ENCODE results near the gene GPRC5B.

GPRC5B gene, protein sequence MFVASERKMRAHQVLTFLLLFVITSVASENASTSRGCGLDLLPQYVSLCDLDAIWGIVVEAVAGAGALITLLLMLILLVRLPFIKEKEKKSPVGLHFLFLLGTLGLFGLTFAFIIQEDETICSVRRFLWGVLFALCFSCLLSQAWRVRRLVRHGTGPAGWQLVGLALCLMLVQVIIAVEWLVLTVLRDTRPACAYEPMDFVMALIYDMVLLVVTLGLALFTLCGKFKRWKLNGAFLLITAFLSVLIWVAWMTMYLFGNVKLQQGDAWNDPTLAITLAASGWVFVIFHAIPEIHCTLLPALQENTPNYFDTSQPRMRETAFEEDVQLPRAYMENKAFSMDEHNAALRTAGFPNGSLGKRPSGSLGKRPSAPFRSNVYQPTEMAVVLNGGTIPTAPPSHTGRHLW

DNA sequence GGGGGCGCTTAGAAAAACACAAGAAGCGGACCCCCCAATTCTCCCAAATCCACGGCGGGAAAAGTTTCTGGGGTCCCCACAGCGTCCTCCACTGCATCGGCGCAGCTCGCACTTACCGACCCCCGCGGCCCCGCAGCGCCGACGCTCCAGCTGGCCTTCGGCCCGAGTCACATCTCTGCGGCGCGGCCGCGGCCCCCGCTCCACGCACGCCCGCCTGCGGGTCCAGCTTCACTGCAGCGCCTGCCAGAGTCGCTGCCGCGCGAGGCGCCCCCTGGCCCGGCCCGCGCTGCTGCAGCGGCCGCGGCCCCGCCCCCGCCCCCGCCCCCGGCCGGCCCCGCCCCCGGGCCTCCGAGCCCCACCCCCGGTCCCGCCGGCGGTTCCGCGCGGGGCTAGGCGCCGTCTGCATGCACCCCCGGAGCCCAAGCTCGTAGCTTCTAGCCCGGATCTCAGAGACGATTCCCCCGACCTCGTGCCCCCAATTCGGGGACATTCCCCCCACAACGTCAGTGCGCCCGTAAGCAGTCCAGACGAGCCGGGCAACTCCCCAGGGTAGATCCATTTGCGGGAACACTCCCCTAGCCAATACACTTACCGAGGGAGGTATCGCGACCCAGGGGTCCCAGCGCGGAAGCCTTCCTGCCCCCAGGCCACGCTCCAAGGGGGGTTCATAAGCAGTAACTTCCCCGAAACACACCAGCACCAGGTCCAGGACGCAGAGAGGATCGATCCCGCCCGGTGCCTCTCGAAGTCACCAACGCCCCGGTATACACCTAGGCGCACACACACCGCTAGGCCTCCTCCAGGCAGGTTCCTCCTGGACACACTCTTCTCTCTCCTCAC is at the start of gene GPRC5B:
GPRC5B (minus strand) TSS at position 238 of the 840 bp plus-strand sequence. CDS start 12,003 bp downstream, outside the sequence.
- peak in 1 of 2 donors; percentile 5 for DNase-seq (ENCODE audit: low read depth in 2 of 2)

DNA sequence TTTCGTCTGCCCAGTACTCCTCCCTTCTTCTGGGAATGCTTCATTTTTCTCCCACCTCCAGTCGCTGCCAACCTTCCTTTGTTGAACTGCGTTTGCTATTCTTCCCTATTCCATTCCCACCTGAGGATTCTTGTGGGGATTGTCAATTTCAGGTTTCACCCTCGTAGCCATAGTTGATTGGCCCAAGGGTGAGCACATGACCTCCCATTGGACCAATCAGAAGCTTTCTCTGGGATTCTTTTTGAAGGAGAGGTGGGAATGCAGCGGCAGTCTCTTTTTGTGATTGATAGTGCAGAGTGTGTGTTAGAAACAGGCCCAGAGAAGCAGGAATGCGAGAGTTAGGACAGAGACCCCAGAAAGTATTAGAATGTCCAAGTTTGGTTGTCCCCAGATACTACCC is 49.1 kb upstream of the GPRC5B start:
- DNase-seq (ENCODE audit: low read depth in 2 of 2) = no peak

- DNase-seq (ENCODE audit: low read depth in 2 of 2) = no peak
Observed at GRCh38 chr16:19929062-19929511, 44.4 kb upstream of the GPRC5B start.

- DNase-seq (ENCODE audit: low read depth in 2 of 2) = no peak
Observed at GRCh38 chr16:19928432-19928831, 43.8 kb upstream of the GPRC5B start.

GRCh38 chr16:19926449-19927390 is 42.1 kb upstream of the GPRC5B start:
- DNase-seq (ENCODE audit: low read depth in 2 of 2) = no peak

DNA sequence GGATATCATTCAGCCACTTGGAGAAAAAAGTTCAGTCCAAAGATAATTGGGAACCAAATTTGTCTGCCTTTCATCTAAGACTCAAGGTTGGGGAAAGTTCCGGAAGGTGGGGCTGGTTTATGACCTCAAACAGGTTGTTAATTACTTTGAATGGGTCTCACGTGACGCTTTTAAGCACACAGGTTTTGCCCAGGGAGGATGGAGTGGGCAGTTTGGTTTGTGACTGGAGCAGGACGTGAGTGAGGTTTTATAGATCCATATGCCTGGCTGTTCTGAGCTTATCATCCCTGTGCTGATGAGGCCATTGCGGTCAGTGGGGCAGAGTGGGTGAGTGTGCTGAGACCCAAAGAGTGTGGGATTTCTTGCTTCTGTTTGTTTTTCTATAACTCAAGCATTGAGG is 38.7 kb upstream of the GPRC5B start:
- DNase-seq (ENCODE audit: low read depth in 2 of 2) = no peak

- DNase-seq (ENCODE audit: low read depth in 2 of 2) = no peak
Observed at GRCh38 chr16:19919142-19919541, 34.5 kb upstream of the GPRC5B start.

- DNase-seq (ENCODE audit: low read depth in 2 of 2) = no peak
Observed at GRCh38 chr16:19916064-19916463, 31.4 kb upstream of the GPRC5B start.

GRCh38 chr16:19914877-19915276 is 30.2 kb upstream of the GPRC5B start:
- no peak for DNase-seq (ENCODE audit: low read depth in 2 of 2)

DNA sequence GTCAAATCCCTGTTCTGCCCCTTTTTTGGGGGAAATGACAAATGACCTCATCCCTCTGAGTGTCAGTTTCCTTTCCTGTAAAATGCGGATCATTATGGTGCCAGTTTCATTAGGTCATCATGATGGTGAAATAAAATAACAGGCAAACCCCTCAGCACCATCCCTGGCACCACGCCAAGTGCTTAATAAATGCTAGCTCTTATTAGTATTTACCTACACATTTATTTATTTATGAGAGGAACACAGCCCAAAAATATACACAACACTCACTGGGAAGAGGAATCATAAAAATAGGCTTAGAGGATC is 28.6 kb upstream of the GPRC5B start:
- DNase-seq (ENCODE audit: low read depth in 2 of 2) = no peak

- DNase-seq (ENCODE audit: low read depth in 2 of 2) = no peak
Observed at GRCh38 chr16:19912455-19913339, 28.0 kb upstream of the GPRC5B start.

DNA sequence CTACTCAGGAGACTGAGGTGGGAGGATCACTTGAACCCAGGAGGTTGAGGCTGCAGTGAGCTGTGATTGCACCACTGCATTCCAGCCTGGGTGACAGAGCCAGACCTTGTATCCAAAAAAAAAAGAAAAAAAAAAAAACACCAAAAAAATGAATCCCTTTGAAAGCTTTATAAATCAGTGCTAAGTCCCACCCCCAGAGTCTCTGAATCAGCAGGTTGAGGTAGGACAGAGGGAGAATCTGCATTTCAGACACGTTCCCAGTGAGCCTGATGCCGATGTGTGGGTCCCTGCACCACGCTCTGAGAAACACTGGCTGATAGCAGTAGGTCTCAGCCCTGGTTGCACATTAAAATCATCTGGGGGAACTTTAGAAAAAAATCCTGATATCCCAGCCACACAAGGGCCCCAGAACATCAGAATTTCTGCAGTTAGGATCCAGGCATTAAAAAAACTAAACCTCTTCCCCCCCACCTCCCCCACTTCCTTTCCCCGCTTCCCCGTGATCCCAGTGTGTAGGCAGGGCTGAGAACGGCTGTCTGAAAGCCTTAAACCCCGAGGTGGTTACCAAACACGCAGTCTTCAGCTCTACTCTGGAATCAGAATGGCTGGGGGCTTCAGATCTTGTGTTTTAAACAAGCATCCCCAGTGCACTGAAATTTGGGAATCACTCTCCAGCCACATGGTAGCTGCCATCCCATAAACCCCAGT is 27.3 kb upstream of the GPRC5B start:
- no peak for DNase-seq (ENCODE audit: low read depth in 2 of 2)

DNA sequence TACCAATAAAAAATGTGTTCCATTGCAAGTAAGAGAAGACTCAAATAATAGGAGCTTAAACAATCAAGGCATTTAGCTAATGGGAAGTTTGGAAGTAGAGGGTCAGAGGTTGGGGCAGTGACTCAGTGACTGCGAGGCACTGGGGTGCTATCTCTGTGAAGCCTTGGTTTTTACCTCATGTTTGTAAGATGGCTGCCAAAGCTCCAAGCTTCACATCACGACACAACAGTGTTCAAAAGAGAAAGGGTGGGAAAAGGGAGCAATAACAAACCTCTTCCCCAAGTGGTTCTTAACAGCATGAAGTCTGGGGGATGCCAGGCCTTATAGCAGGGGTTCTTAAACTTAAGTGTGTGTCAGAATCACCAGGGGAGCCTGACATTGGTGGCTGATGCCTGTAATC is 26.6 kb upstream of the GPRC5B start:
- DNase-seq (ENCODE audit: low read depth in 2 of 2) = no peak

DNA sequence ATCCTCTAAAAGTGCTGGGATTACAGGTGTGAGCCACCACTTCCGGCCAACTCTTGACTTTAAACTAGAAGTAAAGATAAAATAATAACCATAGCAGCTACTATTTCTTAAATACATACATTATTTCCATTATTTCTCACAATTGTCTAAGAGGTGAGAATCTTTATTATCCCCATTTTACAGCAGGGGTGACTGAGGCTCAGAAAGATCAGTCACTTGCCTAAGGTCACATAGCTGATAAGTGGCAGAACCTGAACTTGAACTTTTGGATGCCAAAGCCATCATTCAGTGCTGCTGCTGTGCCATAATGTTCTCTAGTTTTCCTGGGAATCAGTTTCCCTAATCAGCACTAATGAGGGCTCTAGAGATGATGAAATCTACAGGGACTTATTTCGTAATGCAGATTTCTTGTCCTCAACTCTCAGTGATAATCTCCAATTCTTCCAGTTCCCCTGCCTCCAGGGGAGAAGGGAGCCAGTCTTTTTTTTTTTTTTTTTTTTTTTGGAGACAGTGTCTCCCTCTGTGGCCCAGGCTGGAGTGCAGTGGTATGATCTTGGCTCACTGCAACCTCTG is 25.2 kb upstream of the GPRC5B start:
- no peak for DNase-seq (ENCODE audit: low read depth in 2 of 2)

- DNase-seq (ENCODE audit: low read depth in 2 of 2) = no peak
Observed at GRCh38 chr16:19908921-19909320, 24.3 kb upstream of the GPRC5B start.

- DNase-seq (ENCODE audit: low read depth in 2 of 2) = peak; percentile 48 to 60
Observed at GRCh38 chr16:19907161-19907992, 22.7 kb upstream of the GPRC5B start.

GRCh38 chr16:19901164-19901563 is 16.5 kb upstream of the GPRC5B start:
- no peak for DNase-seq (ENCODE audit: low read depth in 2 of 2)

DNA sequence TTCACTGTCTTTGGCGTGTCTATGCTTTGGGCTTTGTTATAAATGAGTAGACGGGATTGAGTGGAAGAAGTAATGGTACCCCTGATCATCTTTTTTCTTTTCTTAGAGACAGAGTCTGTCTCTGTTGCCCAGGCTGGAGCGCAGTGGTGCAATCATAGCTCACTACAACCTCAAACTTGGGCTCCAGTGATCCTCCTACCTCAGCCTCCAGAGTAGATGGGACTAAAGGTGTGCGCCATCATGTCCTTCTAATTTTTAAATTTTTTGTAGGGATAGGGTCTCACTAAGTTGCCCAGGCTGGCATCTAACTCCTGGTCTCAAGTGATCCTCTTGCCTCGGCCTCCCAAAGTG is 14.9 kb upstream of the GPRC5B start:
- no peak for DNase-seq (ENCODE audit: low read depth in 2 of 2)
